ENCODE measurements around the gene GNAI3. TPM values are rescaled to one million over a fixed set of nuclear protein-coding genes. Genes with fewer than 3 reads are reported as not detected.

Gene GNAI3
- total and polyA plus RNA-seq, 2 of the 13 experiments (the other 11 are each of a cell fraction or from before 2014, with no cell fraction given): 4.3 to 9.0 TPM

GRCh38 chr1:109636201-109636952 lies 88.0 kb downstream of the GNAI3 start (continued):
- TF ChIP-seq GLI4 (CRISPR knock-in tag; IDR thresholded peaks at IDR 0.05; ENCODE audit: borderline replicate concordance) (no peak), HCFC1 (IDR thresholded peaks at IDR 0.05; ENCODE audit: low read depth, low read length) (no peak), ZNF652 (CRISPR knock-in tag; IDR thresholded peaks at IDR 0.05; ENCODE audit: borderline replicate concordance, low read depth) (no peak), HNF1A (IDR thresholded peaks at IDR 0.05; ENCODE audit: low read depth) (no peak), HNF1A (CRISPR knock-in tag; IDR thresholded peaks at IDR 0.05; ENCODE audit: borderline replicate concordance) (no peak), ZNF101 (CRISPR knock-in tag; IDR thresholded peaks at IDR 0.05; ENCODE audit: borderline replicate concordance, low read depth) (no peak), ZKSCAN1 (IDR thresholded peaks at IDR 0.05; ENCODE audit: low read length) (no peak), PPARG (CRISPR knock-in tag; conservative IDR thresholded peaks at IDR 0.05) (no peak), ZNF724P (CRISPR knock-in tag; IDR thresholded peaks at IDR 0.05; ENCODE audit: borderline replicate concordance) (no peak), SMAD3 (CRISPR knock-in tag; IDR thresholded peaks at IDR 0.05) (no peak), ZNF773 (CRISPR knock-in tag; IDR thresholded peaks at IDR 0.05; ENCODE audit: borderline replicate concordance) (no peak), FOSL2 (CRISPR knock-in tag; IDR thresholded peaks at IDR 0.05) (peak; percentile 93), ZBTB33 (CRISPR knock-in tag; IDR thresholded peaks at IDR 0.05) (no peak), ZNF232 (CRISPR knock-in tag; IDR thresholded peaks at IDR 0.05; ENCODE audit: borderline replicate concordance) (no peak), MLXIP (CRISPR knock-in tag; IDR thresholded peaks at IDR 0.05; ENCODE audit: borderline replicate concordance) (no peak), ZSCAN12 (CRISPR knock-in tag; IDR thresholded peaks at IDR 0.05) (no peak), TEF (CRISPR knock-in tag; IDR thresholded peaks at IDR 0.05) (peak; percentile 82; the same call in 1 of the 2 replicates), SSRP1 (CRISPR knock-in tag; IDR thresholded peaks at IDR 0.05) (no peak), CERS6 (CRISPR knock-in tag; IDR thresholded peaks at IDR 0.05) (no peak)
